ENCODE data around the gene IFI6. TPM values are rescaled to one million over a fixed set of nuclear protein-coding genes. Genes with fewer than 3 reads are reported as not detected.

IFI6 gene
- total and polyA plus RNA-seq, 2 of the 8 experiments (the other 6 are each of a cell fraction or from before 2014, with no cell fraction given) = 6.1 to 13.2 TPM

GRCh38 chr1:27656157-27656893 lies 15.7 kb downstream of the IFI6 start:
- no peak overlapping the region for H3K9ac ChIP-seq (replicated peaks in 1 of 4; ENCODE audit: extremely low read depth in 1 of 4, low read depth in 3 of 4, low read length in 3 of 4)
- peak overlapping the region; percentile 29; the same call in 1 of the 2 replicates for H3K18ac ChIP-seq (ENCODE audit: extremely low read depth, low read length)
- H3K14ac ChIP-seq (ENCODE audit: insufficient read length) = no peak overlapping the region
- H2BK15ac ChIP-seq (ENCODE audit: low read length) = peak overlapping the region; percentile 2; the same call in 1 of the 2 replicates
- H3K9me3 ChIP-seq (ENCODE audit: insufficient read depth in 2 of 2, low read depth in 1 of 2, low read length in 1 of 2) = no peaks in the 10 kb centered on the region
- peak overlapping the region; percentile 30; the same call in 1 of the 2 replicates for H2BK12ac ChIP-seq (ENCODE audit: low read depth, low read length)
- H2AK5ac ChIP-seq (ENCODE audit: low read depth, low read length) = no peak overlapping the region
- peaks cover 6 to 21% (median 17%) of the 10 kb centered on the region in 4 experiments for H3K4me1 ChIP-seq (replicated peaks in 1 of 4; ENCODE audit: control insufficient read depth in 3 of 4, insufficient read depth in 4 of 4, low read length in 3 of 4)
- ChIA-PET CTCF (ENCODE audit: partially characterized antibody) (interaction anchor here (0.8 to 3.0 kb wide), 24 partner anchors 9 to 356 kb away, joined by 3 to 32 read pairs (median 3); no protein-coding TSS in a partner anchor), POLR2A (ENCODE audit: partially characterized antibody) (interaction anchor here (0.6 to 1.5 kb wide), 6 partner anchors 10 to 673 kb away, joined by 3 to 5 read pairs (median 3); partner anchors contain the start of gene AHDC1)
- H3K79me2 ChIP-seq (ENCODE audit: control insufficient read depth in 1 of 2, insufficient read depth in 2 of 2, low read length in 2 of 2) = no peaks in the 10 kb centered on the region
- no peaks in the 10 kb centered on the region for H3K79me1 ChIP-seq (ENCODE audit: low read depth, low read length)
- H3K27ac ChIP-seq (ENCODE audit: low read depth, low read length) = no peak overlapping the region
- DNase-seq (ENCODE audit: low read depth in 1 of 2, low spot score in 2 of 2) = peak; percentile 74 to 77
- H3K4me3 ChIP-seq (ENCODE audit: extremely low read depth in 1 of 4, insufficient read depth in 2 of 4, low read depth in 3 of 4, low read length in 4 of 4) = no peak overlapping the region
- H3K23me2 ChIP-seq (ENCODE audit: low read depth, low read length) = peaks cover 4% of the 10 kb centered on the region; the same call in 1 of the 2 replicates
- H2BK5ac ChIP-seq (ENCODE audit: low read depth, low read length) = peak overlapping the region; percentile 6; the same call in 1 of the 2 replicates
- H3K27me3 ChIP-seq (replicated peaks in 1 of 4; ENCODE audit: control insufficient read depth in 3 of 4, extremely low read depth in 1 of 4, insufficient read depth in 3 of 4, low read length in 3 of 4) = peaks cover 0 to 2% (median 0%) of the 10 kb centered on the region in 4 experiments; a peak in 2 of 7 replicates
- H4K20me1 ChIP-seq (replicated peaks in 1 of 2; ENCODE audit: control insufficient read depth in 1 of 2, insufficient read depth in 2 of 2, low read length in 2 of 2) = no peaks in the 10 kb centered on the region
- H4K8ac ChIP-seq (ENCODE audit: extremely low read depth, insufficient read depth, low read length) = no peak overlapping the region
- H2BK120ac ChIP-seq (replicated peaks; ENCODE audit: low read depth, low read length) = no peak overlapping the region
- no peak overlapping the region for H3K4ac ChIP-seq (replicated peaks; ENCODE audit: insufficient read length, low read depth, low read length)
- peak overlapping the region; percentile 2 to 17; a peak in 2 of 4 replicates for H3K4me2 ChIP-seq (ENCODE audit: insufficient read depth in 1 of 2, low read depth in 2 of 2, low read length in 2 of 2)
- no peak overlapping the region for H3K56ac ChIP-seq (replicated peaks; ENCODE audit: insufficient read length, low read depth, low read length)
- no peak overlapping the region for H2AFZ ChIP-seq (ENCODE audit: low read length)
- peak; percentile 97 for FAIRE-seq
- no peak overlapping the region for H4K91ac ChIP-seq (replicated peaks; ENCODE audit: insufficient read length, low read length)
- no peak overlapping the region for H3K23ac ChIP-seq (ENCODE audit: insufficient read length)
- no peaks in the 10 kb centered on the region for H3K36me3 ChIP-seq (ENCODE audit: control insufficient read depth in 2 of 4, insufficient read depth in 4 of 4, low read length in 3 of 4)
- 67% methylated on average over 7 of the region's 7 CpGs; no CpG with 5 or more reads in 1 of the 2 experiments for WGBS, 2 experiments (ENCODE audit: extremely low coverage in 1 of 2, insufficient coverage in 1 of 2, insufficient read length in 1 of 2, insufficient replicate concordance in 2 of 2, low coverage in 1 of 2, low lambda C conversion rate in 2 of 2, missing lambda C conversion rate in 1 of 2)
- no peak overlapping the region for H4K5ac ChIP-seq (ENCODE audit: insufficient read length, low read depth, low read length)
- peak overlapping the region; percentile 24; the same call in 1 of the 2 replicates for H2BK20ac ChIP-seq (ENCODE audit: low read length)
- TF ChIP-seq SIX5 (IDR thresholded peaks at IDR 0.05; ENCODE audit: low read depth, low read length) (no peak), TBP (IDR thresholded peaks at IDR 0.05; ENCODE audit: low read depth, low read length) (peak; percentile 41; the same call in 1 of the 2 replicates), SP1 (IDR thresholded peaks at IDR 0.05; ENCODE audit: low read depth, low read length) (peak; percentile 99), HDAC2 (IDR thresholded peaks at IDR 0.05; ENCODE audit: borderline replicate concordance in 1 of 2, low read depth in 2 of 2, low read length in 2 of 2) (peak in 1 of 2 experiments; percentile 96; a peak in 2 of 4 replicates), E2F6 (IDR thresholded peaks at IDR 0.05) (no peak), TCF12 (IDR thresholded peaks at IDR 0.05; ENCODE audit: low read depth, low read length) (peak; percentile 92), SP2 (IDR thresholded peaks at IDR 0.05; ENCODE audit: low read length) (no peak), EP300 (IDR thresholded peaks at IDR 0.05; ENCODE audit: borderline replicate concordance in 1 of 2, low read depth in 2 of 2, low read length in 2 of 2) (peak in 1 of 2 experiments; percentile 76; a peak in 1 of 3 replicates), CEBPB (IDR thresholded peaks at IDR 0.05; ENCODE audit: low read depth, low read length) (no peak)

Data from H1 (cell line).